ENCODE results near the gene WNK4.

DNA sequence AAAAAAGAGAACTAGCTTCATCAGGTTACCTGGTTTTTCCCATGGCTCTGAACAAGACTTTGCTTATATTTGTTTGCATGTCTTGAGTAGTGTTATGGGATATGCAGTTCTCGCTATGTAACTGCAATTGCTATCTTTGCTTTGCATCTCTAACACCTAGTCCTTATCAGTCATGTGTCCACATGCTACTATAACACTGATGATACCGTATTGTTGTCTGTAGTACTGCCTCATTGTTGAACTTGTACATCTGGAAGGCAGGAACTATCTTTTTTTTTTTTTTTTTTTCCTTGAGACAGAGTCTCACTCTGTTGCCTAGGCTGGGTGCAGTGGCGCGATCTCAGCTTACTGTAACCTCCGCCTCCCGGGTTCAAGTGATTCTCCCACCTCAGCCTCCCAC, 55.3 kb downstream of the WNK4 start:
- TF ChIP-seq EP300 (IDR thresholded peaks at IDR 0.05): no peak
- TF ChIP-seq POLR2A (IDR thresholded peaks at IDR 0.05): no peak
